GM19468 (cell line): ENCODE data around the gene CREBRF.
"Not testable (repeated sequence)": the region's sequence is repeated elsewhere in the genome, so short reads cannot be mapped to it uniquely, and the experiment has no call there.

ENCODE experiments used
- ATAC-seq: cut with Tn5 transposase; IDR thresholded peaks from one replicate; pipeline ENCODE4 v1.9.1; 2021; ENCODE audit warnings: mild to moderate bottlenecking, moderate library complexity, moderate number of reproducible peaks; ENCODE audit not compliant: unreplicated experiment; ENCODE audit errors: extremely low read depth

The CREBRF gene

DNA sequence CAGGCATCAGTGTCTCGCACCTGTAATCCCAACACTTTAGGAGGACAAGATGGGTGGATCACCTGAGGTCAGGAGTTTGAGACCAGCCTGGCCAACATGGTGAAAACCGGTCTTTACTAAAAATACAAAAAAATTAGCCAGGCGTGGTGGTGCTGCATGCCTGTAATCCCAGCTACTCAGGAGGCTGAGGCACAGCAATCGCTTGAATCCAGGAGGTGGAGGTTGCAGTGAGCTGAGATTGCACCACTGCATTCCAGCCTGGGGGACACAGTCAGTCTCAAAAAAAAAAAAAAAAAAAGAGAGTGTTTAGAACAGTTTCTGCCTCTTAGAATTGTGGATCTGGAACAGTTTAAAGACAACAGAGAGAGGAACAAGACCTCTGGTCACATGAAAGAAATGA is 20.3 kb downstream of the CREBRF start:
- ATAC-seq, result not testable (repeated sequence)

GRCh38 chr5:173078878-173079277 is 22.7 kb downstream of the CREBRF start:
- no peak for ATAC-seq

GRCh38 chr5:173089581-173089980 is 33.4 kb downstream of the CREBRF start:
- no peak for ATAC-seq

DNA sequence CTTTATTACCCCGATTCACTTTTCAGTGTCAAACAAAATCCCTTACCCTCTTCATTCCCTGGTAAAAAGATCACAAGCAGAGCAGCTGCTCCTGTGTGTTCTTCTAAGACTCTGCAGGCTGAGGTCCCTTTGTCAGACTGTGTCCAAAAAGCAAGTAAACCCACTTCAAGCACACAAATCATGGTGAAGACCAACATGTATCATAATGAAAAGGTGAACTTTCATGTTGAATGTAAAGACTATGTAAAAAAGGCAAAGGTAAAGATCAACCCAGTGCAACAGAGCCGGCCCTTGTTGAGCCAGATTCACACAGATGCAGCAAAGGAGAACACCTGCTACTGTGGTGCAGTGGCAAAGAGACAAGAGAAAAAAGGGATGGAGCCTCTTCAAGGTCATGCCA is 34.5 kb downstream of the CREBRF start:
- no peak for ATAC-seq

GRCh38 chr5:173091981-173092380 is 35.8 kb downstream of the CREBRF start:
- ATAC-seq, result no peak

GRCh38 chr5:173093606-173094005 is 37.5 kb downstream of the CREBRF start:
- ATAC-seq, result no peak

DNA sequence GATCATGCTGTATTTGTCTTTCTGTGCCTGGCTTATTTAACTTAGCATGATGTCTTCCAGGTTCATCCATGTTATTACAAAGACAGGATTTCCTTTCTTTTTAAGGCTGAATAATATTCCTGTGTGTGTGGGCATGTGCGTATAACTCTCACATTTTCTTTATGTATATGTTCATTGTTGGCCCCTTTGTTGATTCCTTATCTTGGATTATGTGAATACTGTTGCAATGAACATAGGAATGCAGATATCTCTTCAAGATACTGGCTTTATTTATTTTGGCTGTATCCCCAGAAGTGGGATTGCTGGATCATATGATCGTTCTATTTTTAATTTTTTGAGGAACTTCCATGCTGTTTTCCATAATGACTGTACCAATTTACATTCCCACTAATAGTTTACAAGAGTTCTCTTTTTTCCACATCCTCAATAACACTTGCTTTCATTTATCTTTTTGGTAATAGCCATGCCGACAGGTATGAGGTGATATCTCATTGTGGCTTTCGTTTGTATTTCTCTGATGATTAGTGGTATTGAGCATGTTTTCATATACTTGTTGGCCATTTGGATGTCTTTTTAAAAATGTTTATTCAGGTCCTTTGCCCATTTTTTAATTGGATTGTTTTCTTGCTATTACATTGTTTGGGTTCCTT is 38.0 kb downstream of the CREBRF start:
- no peak for ATAC-seq

DNA sequence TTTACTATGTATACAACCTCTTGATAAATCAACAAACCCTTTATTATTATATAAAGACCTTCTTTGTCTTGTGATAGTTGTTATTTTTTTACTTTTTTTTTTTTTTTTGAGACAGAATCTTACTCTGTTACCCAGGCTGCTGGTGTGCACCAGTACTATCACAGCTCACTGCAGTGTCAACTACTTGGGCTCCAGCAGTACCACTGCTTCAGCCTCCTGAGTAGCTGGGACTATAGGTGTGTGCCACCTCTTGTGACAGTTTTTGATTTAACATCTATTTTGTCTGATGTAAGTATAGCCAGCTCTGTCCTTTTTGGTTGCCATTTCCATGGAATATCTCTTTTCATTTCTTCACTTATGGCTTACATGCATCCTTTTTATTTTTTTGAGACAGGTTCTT is 42.6 kb downstream of the CREBRF start:
- no peak for ATAC-seq

- no peak for ATAC-seq
These were observed 43.3 kb downstream of the CREBRF start for GRCh38 chr5:173099461-173099860.

GRCh38 chr5:173101245-173101644 is 45.1 kb downstream of the CREBRF start:
- no peak for ATAC-seq

GRCh38 chr5:173103411-173103810 is 47.3 kb downstream of the CREBRF start:
- ATAC-seq, result no peak

DNA sequence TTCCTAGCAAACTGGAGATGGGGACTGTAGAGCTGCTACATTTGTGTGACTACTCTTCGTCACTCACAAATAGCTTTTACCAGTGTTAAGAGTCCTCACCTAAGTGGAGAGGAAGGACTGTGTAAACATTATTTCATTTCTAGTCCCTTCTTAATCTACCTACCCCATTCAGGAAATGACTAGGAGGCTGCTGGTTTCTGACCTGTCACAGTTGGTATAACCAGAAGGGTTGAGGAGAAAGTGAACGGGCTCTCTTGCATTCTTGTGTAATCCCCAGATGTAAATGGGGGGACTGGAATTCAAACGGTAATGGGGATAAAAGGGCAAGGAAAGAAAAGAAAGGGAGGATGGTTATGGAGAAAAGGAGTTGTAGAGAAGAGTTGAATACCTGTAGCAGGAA is 52.8 kb downstream of the CREBRF start:
- no peak for ATAC-seq

- ATAC-seq, result no peak
These were observed 58.4 kb downstream of the CREBRF start for GRCh38 chr5:173114536-173114935.

- ATAC-seq, result no peak
These were observed 63.6 kb downstream of the CREBRF start for GRCh38 chr5:173119719-173120118.

DNA sequence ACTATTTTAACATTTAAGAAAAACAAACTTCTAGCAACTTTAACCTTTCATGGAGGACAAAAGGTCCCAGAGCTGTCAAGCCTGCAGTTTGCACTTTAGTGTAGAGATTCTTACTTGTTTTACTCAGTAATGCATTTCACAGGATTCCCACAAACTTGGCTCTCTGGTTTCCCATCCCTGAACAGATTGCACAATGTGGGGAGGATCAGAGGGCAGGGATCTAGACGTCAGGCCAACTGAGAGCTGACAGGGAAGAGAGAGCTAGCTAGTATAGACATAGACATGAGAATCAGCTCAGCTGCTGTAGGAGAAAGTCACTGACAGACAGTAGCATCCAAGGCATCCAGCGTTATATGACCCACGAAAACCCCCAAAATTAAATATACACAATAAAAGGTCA is 67.3 kb downstream of the CREBRF start:
- ATAC-seq, result no peak

GRCh38 chr5:173132166-173132565 is 76.0 kb downstream of the CREBRF start:
- ATAC-seq, result not testable (repeated sequence)

DNA sequence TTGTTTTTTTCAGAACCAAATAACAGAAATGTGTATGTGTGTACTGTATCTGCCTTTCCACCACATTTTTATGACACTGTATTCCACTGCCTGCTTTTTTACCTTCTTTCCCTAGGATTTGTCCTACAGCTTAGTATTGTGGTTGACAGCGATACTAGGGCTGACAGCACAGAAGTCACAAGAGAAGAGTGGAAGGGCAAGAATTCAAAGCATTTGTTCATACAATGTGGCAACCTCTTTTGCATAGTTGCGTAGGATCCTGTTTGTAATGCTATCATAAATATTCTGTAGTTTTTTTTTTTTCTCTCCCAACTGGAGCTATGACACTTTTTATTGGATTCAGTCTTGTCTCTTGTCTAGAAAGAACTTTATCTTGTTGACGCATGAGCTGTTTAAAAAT is 82.6 kb downstream of the CREBRF start:
- ATAC-seq, result no peak

- ATAC-seq, result no peak
These were observed 83.5 kb downstream of the CREBRF start for GRCh38 chr5:173139631-173140030.

- ATAC-seq, result no peak
These were observed 84.6 kb downstream of the CREBRF start for GRCh38 chr5:173140769-173141168.

GRCh38 chr5:173143567-173143966 is 87.4 kb downstream of the CREBRF start:
- no peak for ATAC-seq

- peak; percentile 84 for ATAC-seq
These were observed 88.3 kb downstream of the CREBRF start, which contains the start of gene BNIP1 for GRCh38 chr5:173144200-173145176. BNIP1 (plus strand) TSS chr5:173144531; CDS start chr5:173144546, 15 bp downstream.
